Measurements from ENCODE around the gene ZNF490.
A peak's percentile ranks its signal among the peaks of the same experiment; 100 is the strongest.
"Not testable (repeated sequence)": the region's sequence is repeated elsewhere in the genome, so short reads cannot be mapped to it uniquely, and the experiment has no call there.

ZNF490 gene

DNA sequence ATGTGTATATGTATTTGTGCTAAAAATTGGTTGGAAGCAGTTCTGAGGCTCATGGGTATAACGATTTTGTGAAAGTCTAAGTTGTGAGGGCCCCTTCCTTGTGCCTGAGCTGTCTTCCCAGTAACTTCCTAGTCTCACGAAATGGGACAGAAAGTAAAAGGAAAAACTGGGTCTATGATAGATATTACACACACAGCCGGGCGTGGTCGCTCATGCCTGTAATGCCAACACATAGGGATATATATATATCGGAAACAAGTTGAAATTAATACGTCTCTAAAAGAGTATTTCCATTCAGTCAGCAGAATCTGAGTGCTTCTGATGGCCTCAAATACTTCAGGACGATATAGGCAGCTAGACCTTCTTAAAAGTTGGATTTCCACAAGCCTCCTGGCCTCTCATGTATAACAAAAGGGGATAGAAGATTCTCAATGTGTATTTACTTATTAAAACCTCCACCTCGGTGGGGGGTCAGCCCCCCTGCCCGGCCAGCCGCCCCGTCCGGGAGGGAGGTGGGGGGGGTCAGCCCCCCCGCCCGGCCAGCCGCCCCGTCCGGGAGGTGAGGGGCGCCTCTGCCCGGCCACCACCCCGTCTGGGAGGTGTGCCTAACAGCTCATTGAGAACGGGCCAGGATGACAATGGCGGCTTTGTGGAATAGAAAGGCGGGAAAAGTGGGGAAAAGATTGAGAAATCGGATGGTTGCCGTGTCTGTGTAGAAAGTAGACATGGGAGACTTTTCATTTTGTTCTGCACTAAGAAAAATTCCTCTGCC lies 10.8 kb upstream of the ZNF490 start:
- DNase-seq = not testable (repeated sequence)

DNA sequence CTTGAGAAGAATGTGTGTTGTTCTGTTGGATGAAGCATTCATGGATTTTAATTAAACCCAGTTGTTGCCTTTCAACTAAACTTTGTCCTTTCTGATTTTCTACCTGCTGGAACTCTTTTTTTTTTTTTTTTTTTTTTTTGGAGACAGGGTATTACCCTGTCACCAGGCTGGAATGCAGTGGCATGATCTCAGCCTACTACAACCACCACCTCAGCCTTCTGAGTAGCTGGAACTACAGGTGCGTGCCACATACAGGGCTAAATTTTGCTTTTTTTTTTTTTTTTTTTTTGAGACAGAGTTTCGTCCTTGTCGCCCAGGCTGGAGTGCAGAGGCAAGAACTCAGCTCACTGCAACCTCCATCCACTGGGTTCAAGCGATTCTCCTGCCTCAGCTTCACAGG lies 7.0 kb upstream of the ZNF490 start:
- no peak for DNase-seq

DNA sequence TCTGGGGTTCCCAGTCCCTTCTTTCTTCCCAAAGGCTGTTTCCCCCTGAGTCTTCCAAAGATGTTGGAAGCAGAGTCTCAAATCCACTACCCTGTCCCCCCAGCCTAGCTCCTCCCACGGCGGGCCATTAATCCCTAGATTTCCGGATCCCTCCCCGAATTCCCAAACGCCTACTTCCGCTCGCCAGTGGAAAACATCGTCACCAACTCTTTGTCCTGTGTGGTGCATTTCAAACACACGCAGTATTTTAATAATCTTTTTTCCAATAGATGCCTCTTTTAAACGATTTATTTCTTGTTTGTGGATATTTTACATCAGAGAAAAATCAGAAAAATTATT lies 717 bp upstream of the ZNF490 start:
- no peak for DNase-seq

- DNase-seq = no peak
Measured at GRCh38 chr19:12607631-12608030, 3.0 kb downstream of the ZNF490 start.

DNA sequence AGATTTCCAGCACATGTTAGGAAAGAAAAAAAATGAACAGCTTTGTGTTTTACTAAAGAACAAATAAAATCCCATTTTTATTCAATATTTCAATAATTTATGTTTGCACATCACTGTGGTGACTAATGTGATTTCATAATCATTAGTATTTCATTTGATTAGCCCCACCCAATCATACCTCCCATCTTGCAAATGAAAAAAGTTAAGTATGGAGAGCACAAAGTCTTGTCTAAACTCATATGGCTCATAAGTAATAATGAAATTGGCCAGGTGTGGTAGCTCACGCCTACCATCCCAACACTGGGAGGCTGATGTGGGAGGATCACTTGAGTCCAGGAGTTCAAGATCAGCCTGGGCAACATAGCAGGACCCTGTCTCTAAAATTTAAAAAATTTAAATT lies 3.8 kb downstream of the ZNF490 start:
- DNase-seq = no peak

DNA sequence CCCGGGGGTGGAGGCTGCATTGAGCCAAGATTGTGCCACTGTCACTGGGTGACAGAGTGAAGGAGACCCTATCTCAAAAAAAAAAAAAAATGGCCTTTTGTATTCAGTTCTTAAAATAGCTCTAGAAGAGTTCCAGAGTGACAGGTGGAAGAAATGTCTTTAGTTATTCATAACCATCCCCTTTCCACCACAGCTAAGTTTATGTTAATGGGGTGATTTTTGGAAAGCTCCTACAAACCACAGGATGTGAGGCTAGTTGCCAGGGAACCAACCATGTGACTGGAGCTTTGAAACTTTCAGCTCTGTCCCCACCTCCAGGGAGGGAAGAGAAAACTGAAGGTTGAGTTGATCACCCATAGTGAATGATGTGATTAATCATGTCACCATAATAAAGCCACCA lies 6.9 kb downstream of the ZNF490 start:
- no peak for DNase-seq

- DNase-seq = no peak
Measured at GRCh38 chr19:12597594-12597993, 13.0 kb downstream of the ZNF490 start.

DNA sequence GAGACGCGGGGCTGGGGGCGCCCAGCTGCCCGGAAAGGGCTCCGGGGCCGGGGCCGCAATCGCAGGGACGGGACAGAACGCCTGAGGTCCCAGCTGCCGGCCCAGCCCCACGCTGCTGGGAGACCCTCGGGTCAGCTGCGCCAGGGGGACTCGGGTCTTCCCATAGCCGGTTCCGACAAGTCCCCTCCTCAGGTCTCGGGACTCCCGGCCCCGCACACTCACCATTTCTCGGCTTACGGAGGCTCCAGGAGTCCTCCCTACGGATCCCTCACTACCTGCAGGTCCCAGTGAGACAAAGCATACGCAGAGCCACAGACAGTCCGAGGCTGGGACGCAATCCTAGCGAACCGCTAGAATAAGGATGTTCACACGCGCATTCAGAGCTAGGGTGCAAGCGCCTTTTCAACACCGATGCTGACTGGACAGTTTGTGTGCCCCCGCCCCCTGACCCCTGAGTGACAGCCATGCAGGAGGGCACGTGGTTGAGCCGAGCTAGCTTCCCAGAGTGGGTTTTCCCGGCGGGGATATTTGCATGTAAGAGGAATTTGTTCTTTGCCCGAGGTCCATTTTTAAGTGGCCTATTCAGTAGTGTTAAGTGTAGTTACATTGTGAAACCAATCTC lies 13.6 kb downstream of the ZNF490 start:
- no peak for DNase-seq

DNA sequence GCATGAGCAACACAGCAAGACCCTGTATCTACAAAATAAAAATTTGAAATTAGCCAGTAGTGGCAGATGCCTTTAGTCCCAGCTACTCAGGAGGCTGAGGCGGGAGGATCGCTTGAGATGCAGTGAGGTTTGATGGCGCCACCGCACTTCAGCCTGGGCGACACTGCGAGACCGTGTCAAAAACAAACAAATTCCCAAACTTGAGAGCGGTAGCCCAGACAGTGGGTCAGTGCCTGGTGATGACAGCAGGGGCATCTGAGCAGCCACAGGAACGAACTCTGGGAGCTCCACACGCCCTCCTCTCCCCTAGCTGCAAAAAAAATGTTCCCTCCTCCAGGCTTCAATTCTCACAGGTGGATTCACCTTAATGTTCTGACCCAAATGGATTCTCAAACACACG lies 14.1 kb downstream of the ZNF490 start:
- no peak for DNase-seq

GRCh38 chr19:12581100-12581499 lies 29.5 kb downstream of the ZNF490 start:
- no peak for DNase-seq

DNA sequence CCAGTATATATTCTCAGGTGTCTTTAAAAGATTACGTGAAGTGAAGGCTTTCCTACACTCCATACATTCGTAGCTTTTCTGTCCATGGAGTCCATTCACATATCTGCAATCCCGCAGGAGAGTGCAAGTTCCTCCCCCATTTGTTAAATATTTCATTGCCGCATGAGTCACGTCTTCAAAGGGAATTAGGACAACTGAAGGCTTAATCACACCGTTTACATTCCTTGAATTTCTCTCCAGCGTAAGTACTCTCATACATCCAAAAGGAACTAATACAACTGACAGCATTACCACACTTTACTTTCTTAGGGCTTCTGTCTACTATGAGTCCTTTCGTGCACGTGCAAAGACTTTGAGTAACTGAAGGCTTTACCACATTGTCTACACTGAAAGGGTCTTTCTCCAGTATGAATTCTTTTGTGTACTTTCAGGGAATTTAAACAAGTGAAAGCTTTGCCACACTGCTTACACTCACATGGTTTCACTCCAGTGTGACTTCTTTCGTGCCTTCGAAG lies 30.4 kb downstream of the ZNF490 start:
- DNase-seq = no peak

DNA sequence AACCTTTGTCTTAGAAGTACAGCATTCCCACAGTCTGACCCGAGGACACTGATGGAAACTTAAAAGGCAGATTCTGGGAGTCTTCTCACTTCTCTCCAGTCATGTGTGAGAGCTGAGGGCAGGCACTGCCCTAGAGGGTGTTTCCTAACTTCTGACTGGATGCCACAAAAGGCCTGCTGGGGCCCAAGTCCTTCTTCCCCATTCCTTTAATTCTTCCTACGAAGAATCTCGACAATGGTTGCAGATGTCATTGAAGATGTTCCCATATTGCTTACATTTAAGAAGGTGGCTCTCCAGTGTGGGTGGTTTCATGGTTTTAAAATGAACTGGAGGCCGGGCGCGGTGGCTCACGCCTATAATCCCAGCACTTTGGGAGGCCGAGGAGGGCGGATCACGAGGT lies 32.0 kb downstream of the ZNF490 start:
- DNase-seq = no peak

DNA sequence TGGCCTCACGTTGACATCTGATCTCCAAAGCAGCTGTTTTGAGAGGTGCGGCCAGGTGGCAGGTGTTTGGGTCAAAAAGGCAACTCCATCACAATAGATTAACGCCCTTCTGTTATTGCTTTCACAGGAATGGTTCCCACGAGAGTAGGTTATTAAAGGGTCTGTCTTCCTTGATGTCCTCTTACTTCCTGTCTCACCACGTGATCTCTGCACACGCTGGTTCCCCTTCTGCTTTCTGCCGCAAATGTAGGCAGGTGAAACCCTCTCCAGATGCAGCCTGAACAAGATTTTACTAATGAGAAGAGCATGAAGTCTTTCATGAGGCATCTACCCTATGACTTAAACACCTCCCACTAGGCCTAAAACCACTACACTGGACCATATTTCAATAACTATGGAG lies 36.6 kb downstream of the ZNF490 start:
- no peak for DNase-seq

DNA sequence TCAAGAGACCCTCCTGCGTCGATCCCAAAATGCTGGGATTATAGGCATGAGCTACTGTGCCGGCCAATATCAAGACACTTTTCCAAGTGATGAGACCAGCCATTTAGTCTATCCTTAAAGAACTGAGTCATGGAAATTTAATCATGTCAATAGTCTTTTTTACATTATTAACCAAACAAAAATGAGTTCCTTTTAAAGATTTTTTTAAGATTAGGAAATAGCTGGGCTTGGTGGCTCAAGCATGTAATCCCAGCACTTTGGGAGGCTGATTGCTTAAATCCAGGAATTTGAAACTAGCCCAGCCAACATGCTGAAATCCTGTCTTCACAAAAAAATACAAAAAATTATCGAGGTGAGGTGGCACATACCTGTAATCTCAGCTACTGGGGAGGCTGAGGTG lies 42.7 kb downstream of the ZNF490 start:
- DNase-seq = no peak

DNA sequence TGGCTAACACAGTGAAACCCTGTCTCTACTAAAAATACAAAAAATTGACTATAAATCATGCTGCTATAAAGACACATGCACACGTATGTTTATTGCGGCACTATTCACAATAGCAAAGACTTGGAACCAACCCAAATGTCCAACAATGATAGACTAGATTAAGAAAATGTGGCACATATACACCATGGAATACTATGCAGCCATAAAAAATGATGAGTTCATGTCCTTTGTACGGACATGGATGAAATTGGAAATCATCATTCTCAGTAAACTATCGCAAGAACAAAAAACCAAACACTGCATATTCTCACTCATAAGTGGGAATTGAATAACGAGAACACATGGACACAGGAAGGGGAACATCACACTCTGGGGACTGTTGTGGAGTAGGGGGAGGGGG lies 44.2 kb downstream of the ZNF490 start:
- DNase-seq = not testable (repeated sequence)

DNA sequence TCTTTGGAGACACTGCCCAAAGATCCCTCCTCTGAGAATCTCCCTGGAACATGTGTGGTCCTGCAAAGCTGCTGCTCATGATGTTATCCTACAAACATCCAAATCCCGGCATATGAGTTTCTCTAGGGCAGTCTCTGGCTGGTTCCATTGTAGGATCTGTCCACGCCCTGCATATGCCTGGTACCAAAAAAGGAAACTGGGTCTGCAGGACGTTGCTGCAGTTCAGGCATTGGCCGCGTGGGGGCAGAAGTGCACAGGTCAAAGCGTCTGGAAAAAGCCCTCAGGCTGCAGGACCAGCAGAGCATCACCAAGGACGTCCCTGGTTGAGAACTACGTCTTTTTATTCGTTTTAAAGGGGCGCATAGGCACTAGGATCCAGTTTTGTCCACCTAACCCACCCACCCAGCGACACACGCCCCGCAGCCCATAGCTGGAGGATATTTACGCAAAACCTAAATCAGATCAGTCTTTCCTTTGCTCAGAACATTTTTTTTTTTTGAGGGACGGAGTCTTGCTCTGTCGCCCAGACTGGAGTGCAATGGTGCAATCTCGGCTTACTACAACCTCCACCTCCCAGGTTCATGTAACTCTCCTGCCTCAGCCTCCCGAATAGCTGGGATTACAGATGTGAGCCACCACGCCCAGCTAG lies 46.5 kb downstream of the ZNF490 start:
- DNase-seq = peak; percentile 98

GRCh38 chr19:12555456-12555930 lies 55.1 kb downstream of the ZNF490 start:
- DNase-seq = no peak

DNA sequence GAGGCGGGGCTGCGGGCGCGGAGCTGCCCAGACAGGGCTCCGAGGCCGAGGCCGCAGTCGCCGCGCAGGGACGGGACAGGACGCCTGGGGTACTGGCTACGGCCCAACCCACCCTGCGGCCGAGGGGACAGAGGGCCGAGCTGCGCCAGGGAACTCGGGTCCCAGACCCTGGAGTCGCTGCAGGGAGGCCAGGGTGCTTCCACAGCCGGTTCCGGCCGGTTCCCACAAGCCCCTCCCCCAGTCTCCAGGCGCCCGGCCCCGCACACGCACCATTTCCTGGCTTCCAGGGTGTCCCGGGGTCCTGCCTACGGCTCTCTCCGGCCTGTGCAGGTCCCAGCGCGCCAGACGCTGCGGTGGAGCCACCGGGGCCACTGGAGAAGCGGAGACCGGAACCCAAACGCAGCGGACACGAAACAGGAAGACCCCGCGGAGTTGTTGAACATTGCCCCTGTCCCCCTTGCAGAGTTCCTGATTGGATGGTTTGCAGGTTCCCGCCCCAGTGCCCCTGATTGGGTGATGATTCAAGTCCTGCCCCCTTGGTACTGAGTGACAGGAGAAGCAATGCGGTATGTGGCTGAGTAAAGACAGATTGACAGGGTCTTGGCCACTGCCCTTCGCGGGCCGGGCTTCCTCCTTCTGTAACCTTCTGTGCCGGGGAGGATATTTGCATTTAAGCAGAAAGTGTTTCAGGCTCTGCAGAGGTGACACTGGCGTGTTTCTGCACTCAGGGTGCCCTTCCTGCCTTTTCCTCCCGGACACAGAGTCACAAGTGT lies 59.4 kb downstream of the ZNF490 start, which contains the start of gene ZNF564:
ZNF564 (minus strand) TSS at position 423 of the 773 bp plus-strand sequence; CDS start at position 273, 150 bp downstream.
- peak; percentile 100 for DNase-seq

GRCh38 chr19:12546903-12547302 lies 63.7 kb downstream of the ZNF490 start:
- no peak for DNase-seq

- DNase-seq = no peak
Measured at GRCh38 chr19:12546068-12546467, 64.5 kb downstream of the ZNF490 start.

- no peak for DNase-seq
Measured at GRCh38 chr19:12545267-12545666, 65.3 kb downstream of the ZNF490 start.

GRCh38 chr19:12544401-12544876 lies 66.2 kb downstream of the ZNF490 start:
- peak; percentile 100 for DNase-seq

GRCh38 chr19:12543855-12544254 lies 66.8 kb downstream of the ZNF490 start:
- DNase-seq = peak; percentile 93
